Suppressor macrophage treated with lipopolysaccharide for 1 hour (primary cell): Measurements from ENCODE around the gene SLC6A6.

Experiments used
- DNase-seq, 3 donors: peaks; one replicate each; pipeline ENCODE4 v3.0.0-alpha.2; 2020 to 2022

The SLC6A6 gene

GRCh38 chr3:14524920-14525660 lies 122.7 kb downstream of the SLC6A6 start:
- DNase-seq = no peak

GRCh38 chr3:14525685-14526631 lies 123.6 kb downstream of the SLC6A6 start:
- DNase-seq = peak in 1 of 3 donors; percentile 17

GRCh38 chr3:14528081-14528480 lies 125.7 kb downstream of the SLC6A6 start:
- no peak for DNase-seq

- DNase-seq = no peak
These were observed 129.5 kb downstream of the SLC6A6 start for GRCh38 chr3:14531856-14532395.

- no peak for DNase-seq
These were observed 130.5 kb downstream of the SLC6A6 start for GRCh38 chr3:14532691-14533456.

GRCh38 chr3:14533457-14533958 lies 131.1 kb downstream of the SLC6A6 start:
- DNase-seq = no peak

DNA sequence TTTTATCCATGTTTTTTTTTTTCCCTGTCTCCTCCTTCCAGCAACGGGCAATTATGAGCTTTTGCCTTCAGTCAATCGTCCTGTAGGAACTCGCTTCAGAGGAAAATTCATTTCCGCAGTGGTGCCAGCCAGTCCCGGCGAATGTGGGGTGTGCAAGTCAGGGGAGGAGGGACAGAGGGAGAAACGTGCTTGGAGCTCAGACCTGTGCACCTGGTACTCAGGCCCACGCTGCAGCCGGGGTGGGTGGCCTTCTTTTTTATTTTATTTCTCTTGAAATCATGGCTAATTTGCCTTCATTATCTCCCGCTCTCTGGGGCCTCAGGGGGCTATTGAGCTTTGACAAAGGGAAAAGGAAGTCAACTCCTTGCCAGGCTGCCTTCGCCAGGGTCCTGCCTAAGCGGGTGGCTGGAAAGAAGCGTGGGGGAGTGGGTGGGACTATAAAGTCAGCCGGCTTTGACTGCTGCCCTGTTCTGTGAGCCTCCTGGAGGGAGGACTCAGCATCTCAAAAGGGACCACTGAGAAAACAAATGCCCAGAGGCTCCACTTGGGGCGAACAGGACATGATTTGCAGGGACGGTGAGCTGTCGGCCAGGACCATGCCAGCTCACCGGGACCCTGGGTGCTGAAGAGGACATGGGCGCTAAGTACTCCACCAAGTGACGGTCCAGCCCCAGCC lies 132.2 kb downstream of the SLC6A6 start:
- no peak for DNase-seq

- DNase-seq = no peak
These were observed 133.2 kb downstream of the SLC6A6 start for GRCh38 chr3:14535616-14536015.

DNA sequence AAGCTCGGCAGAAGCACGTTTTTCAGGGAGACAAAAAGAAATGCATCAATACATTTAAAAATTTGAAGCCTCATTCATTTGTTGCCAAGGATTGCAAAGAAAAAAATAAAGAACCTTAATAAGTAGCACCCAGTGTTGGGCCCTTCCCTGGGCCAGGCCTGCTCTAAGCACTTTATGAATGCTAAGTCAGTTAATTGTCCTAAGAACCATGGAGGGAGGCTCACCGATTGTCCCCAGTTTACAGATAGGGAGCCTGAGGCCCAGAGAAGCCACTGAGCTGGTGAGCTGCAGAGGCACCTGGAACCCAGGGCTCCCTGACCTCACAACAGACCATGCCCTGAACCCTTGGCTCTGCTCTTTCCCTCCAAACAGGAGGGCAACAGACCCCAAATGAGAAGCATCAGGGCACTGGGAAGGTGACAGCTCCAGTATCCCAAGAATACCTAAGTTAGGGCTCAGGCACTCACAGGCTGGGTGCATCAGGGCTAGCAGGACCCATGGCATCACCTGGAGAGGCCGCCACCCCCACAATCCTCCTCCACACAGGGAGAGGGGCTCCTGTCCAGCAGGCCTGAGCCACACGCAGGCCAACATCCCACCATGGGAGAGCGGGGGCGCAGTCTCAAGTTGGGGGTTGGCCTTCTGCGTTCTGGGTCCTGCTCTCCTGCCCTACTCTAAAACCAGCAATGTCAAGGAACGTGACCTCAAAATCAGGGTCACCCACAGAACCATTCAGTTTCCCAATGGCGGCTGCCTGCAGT lies 133.8 kb downstream of the SLC6A6 start:
- no peak for DNase-seq

DNA sequence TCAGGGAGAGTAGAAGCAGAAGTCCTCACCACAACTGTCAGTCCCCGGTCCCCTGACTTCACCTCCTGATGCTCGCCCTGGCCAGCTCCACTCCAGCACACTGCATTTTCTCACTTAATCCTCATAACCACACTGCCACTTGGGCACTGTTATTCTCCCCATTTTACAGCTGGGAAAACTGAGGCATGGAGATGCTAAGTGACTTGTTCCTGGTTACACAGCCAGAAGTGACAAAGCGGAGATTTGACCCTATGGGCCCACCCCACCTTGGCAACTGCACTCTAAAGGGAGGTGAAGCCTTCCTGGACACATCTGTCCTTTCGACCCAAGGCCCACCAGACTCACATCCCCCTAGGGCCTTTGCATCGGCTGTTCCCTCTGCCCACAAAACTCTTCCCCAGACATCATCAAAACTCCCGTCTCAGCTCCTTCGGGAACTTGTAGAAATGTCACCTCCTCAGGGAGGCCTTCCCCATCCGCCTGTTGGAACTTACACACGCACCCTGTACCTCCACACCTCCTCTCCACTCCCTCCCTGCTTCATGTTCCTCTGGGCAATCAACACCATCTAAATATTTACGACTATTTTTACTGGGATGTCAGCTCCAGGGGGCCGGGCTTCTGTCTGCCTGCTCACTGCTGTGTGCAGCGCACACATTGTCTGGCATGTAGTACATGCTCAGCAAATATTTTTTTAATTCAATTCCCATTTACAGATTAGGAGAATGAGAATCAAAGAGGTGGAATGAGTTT lies 134.6 kb downstream of the SLC6A6 start:
- DNase-seq = no peak

DNA sequence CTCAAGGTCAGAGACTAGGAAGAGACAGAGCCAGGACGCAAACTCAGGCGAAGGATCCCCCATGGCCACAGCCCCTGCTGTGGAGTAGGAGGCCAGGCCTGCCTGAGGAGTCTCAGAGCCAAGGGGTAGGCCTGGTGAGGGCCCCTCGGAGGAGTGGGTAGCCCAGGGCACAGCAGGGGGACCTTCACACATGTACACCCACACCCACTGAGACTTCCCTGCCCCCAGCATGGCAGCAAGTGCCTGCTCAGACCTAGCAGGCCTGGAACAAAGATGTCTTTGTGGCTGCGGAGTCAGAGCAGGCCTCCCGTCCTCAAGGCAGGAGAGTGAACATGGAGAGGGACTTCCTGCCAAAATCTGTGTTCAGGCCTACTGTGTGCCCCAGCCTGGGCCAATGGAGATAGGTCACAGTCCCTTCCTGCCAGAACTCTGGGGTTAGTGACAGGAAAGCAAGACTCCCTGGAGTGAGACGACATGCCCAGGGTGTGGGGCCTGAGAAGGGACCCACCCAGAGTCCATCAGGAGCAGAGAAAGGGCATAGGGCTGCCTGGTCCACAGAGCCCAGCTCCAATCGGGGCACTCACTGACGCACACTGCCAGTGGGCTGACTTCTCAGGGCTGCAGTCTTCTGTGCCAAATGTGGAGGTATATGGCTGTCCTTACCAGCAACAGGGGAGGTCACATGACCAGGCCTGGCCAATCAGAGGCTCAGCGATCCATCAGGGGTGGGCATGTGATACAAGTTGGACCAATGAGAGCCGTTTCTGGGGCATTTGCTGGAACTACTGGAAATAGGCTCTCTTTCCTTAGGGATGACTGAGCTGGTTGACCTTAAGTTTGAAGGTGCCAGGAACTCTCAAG lies 135.4 kb downstream of the SLC6A6 start:
- peak in 1 of 3 donors; percentile 17 for DNase-seq

DNA sequence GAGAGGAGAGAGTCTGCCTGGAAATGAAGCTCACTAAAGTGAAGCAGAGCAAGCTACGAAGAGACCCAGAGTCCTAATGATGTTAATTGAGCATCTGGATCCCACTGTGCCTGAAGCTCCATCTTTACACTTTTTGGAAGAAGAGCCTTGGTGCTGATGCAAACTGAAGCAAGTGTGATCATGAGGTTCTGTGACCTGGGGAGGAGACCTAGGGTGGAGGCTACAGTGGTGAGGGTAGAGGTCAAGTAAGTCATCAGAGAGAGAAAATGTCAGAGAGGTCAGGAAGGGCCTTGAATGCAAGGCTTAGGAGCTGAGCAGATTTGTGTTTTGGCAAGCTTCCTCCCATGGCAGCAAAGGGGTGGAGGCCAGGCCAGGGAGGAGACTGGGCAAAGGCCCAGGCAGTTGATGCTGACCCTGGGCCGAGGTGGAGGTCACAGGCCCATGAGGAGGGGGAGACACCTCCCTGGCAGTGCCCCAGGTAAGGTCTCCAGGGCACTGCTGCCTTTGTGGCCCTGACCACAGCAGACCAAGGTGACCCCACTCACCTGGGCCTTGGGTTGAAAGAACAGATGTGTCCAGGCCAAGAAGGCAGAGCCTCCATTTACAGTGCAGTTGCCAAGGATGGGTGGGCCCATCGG lies 136.2 kb downstream of the SLC6A6 start:
- DNase-seq = no peak
